ENCODE measurements around the gene SPANXN3.
"Not testable (repeated sequence)": the region's sequence is repeated elsewhere in the genome, so short reads cannot be mapped to it uniquely, and the experiment has no call there.

The SPANXN3 gene, protein sequence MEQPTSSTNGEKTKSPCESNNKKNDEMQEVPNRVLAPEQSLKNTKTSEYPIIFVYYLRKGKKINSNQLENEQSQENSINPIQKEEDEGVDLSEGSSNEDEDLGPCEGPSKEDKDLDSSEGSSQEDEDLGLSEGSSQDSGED

DNA sequence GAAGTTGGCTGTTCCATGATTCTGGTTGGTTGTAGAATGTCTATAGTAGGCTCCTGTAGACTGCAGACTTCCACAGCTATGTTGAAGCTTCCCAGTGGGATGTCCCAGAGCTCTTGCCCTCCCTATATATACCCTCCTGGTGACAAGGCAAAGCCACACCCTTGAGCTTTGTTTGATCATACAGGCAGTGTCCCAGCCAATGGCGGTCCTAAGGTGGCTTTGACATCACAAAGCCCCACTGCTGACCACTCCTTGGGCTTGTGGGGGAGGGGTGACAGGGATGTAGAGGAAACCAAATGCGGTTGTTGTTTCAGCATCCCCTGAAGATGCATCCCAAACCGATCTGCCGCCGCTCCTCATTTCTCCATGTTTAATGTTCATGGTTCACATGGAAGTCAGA lies at the start of gene SPANXN3:
SPANXN3 (minus strand) TSS at position 101 of the 400 bp plus-strand sequence; CDS start at position 17, 84 bp downstream.
- not testable (repeated sequence) for H3K36me3 ChIP-seq (ENCODE audit: insufficient read depth, low read length); H3K9me3 ChIP-seq (ENCODE audit: low read length); H3K4me1 ChIP-seq (ENCODE audit: insufficient read depth, low read length); H3K27me3 ChIP-seq (ENCODE audit: insufficient read depth, low read length); H2AFZ ChIP-seq (ENCODE audit: low read depth, low read length); H3K4me3 ChIP-seq (ENCODE audit: low read length)

DNA sequence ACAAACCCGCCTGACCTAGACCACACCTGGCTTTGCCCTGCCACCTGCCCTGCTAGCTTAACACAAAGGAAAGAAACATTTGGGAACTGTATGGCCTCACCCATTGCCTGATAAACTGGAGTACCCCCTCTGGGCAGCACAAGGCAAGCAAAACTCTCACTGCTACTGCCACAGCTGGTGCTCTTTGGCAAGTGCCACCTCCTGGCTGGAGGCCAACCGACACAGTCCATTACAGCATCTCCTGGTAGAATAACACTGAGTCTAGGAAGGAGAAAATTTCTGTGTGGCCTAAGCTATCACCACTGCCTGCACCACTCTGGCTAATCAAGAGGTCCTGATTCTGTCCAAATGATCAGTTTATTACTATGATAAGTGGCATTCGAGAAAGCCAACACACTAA lies 18.9 kb upstream of the SPANXN3 start:
- Histone ChIP-seq H3K27me3 (ENCODE audit: insufficient read depth, low read length) (no peaks in the 10 kb centered on the region), H2AFZ (ENCODE audit: low read depth, low read length) (no peak overlapping the region), H3K36me3 (ENCODE audit: insufficient read depth, low read length) (no peaks in the 10 kb centered on the region)

DNA sequence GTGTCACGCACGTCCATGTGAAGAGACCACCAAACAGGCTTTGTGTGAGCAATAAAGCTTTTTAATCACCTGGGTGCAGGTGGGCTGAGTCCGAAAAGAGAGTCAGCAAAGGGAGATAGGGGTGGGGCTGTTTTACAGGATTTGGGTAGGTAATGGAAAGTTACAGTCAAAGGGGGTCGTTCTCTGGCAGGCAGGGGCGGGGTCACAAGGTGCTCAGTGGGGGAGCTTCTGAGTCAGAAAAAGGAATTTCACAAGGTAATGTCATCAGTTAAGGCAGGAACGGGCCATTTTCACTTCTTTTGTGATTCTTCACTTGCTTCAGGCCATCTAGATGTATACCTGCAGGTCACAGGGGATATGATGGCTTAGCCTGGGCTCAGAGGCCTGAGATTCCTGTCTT lies 15.1 kb downstream of the SPANXN3 start:
- H3K4me3 ChIP-seq (ENCODE audit: low read length); H2AFZ ChIP-seq (ENCODE audit: low read depth, low read length); H3K27me3 ChIP-seq (ENCODE audit: insufficient read depth, low read length); H3K9me3 ChIP-seq (ENCODE audit: low read length); H3K4me1 ChIP-seq (ENCODE audit: insufficient read depth, low read length); H3K36me3 ChIP-seq (ENCODE audit: insufficient read depth, low read length): not testable (repeated sequence)

More for the DNA sequence above, 18.9 kb upstream of the SPANXN3 start:
- Histone ChIP-seq H3K4me3 (ENCODE audit: low read length) (no peak overlapping the region), H3K9me3 (ENCODE audit: low read length) (no peaks in the 10 kb centered on the region), H3K4me1 (ENCODE audit: insufficient read depth, low read length) (no peaks in the 10 kb centered on the region)

DNA sequence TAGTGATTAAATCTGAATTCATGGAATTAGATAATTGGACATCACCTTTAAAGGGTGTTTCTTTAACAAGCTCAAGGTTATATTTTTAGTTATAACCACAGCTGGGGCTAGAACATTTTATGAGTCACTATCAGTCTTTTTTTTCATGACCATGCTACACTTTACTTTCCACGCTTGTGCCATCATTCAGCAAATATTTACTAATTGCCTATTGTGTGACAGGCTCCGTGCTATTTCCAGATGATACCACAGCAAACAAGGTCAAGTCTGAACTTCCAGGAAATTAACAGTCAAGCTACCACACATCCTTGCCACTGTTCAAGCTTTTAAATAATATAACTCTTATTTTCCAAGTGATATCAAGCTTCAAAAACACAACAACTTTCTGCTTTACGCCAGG lies 16.5 kb downstream of the SPANXN3 start:
- no peaks in the 10 kb centered on the region for H3K27me3 ChIP-seq (ENCODE audit: insufficient read depth, low read length)
- H3K36me3 ChIP-seq (ENCODE audit: insufficient read depth, low read length): no peaks in the 10 kb centered on the region
- no peak overlapping the region for H3K4me3 ChIP-seq (ENCODE audit: low read length)
- H2AFZ ChIP-seq (ENCODE audit: low read depth, low read length): no peak overlapping the region
- H3K4me1 ChIP-seq (ENCODE audit: insufficient read depth, low read length): no peaks in the 10 kb centered on the region
- no peaks in the 10 kb centered on the region for H3K9me3 ChIP-seq (ENCODE audit: low read length)

DNA sequence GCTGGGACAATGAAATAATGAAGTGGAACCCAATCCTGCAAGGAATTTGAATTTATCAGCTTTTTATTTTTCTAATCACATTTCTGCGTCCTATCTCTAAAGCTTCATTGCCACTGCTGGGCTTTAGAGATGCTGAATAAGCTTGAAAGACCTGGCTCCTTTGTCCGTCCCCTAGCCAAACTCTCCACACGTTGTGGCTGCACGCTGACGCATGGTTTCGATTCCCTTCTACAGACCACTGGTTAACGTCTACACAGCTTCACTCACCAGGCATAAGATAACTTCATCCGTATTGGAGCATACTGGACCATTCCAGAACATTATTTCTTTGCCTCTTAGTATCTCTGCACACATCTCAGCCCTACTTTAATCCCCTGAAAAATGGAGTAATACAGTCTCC lies 31.2 kb downstream of the SPANXN3 start:
- H3K36me3 ChIP-seq (ENCODE audit: insufficient read depth, low read length): no peaks in the 10 kb centered on the region
- H3K9me3 ChIP-seq (ENCODE audit: low read length): no peaks in the 10 kb centered on the region
- no peak overlapping the region for H2AFZ ChIP-seq (ENCODE audit: low read depth, low read length)
- H3K27me3 ChIP-seq (ENCODE audit: insufficient read depth, low read length): no peaks in the 10 kb centered on the region
- H3K4me1 ChIP-seq (ENCODE audit: insufficient read depth, low read length): no peaks in the 10 kb centered on the region
- H3K4me3 ChIP-seq (ENCODE audit: low read length): no peak overlapping the region

DNA sequence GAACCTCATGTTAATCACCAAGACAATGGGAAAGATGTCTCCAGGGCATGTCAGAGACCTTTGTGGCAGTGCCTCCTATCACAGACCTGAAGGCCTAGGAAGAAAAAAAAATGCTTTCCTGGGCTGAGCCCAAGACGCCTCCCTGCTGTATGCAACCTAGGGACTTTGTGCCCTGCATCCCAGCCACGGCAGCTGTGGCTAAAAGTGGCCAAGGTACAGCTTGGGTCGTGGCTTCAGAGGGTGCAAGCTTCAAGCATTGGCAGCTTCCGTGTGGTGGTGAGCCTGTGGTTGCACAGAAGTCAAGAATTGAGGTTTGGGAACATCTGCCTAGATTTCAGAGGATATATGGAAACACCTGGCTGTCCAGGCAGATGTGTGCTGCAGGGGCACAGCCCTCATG lies 40.5 kb downstream of the SPANXN3 start:
- Histone ChIP-seq H3K4me3 (ENCODE audit: low read length) (no peak overlapping the region), H3K4me1 (ENCODE audit: insufficient read depth, low read length) (no peaks in the 10 kb centered on the region), H2AFZ (ENCODE audit: low read depth, low read length) (no peak overlapping the region), H3K9me3 (ENCODE audit: low read length) (no peaks in the 10 kb centered on the region), H3K27me3 (ENCODE audit: insufficient read depth, low read length) (no peaks in the 10 kb centered on the region), H3K36me3 (ENCODE audit: insufficient read depth, low read length) (no peaks in the 10 kb centered on the region)

DNA sequence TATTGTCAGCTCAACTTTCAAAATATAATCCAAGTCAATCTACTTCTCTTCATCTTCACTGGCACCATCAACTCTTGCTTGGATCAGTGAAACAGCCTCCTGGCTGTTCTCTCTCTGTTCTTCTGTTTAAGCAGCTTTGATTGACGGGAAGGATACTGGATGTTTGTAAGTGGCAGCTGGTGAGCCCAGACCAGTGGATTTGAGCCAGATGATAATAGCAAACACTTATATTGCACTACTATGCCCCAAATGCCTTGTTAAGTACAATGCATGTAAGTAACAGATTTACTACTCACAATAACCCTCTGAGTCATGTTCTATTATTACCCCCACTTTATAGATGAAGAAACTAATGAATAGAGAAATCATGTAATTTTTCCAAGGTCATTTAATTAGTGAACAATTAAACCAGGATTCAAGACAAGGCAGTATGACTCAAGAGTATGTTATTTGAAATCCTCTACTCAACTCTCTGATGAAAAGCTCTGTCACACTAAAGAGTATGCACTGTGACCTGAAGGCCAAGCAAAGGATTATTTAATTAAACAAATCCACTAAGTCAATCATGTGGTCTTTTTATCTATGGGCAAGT lies 44.8 kb downstream of the SPANXN3 start:
- Histone ChIP-seq H3K9me3 (ENCODE audit: low read length) (no peaks in the 10 kb centered on the region), H3K4me1 (ENCODE audit: insufficient read depth, low read length) (no peaks in the 10 kb centered on the region), H2AFZ (ENCODE audit: low read depth, low read length) (no peak overlapping the region), H3K36me3 (ENCODE audit: insufficient read depth, low read length) (no peaks in the 10 kb centered on the region), H3K4me3 (ENCODE audit: low read length) (no peak overlapping the region), H3K27me3 (ENCODE audit: insufficient read depth, low read length) (no peaks in the 10 kb centered on the region)

DNA sequence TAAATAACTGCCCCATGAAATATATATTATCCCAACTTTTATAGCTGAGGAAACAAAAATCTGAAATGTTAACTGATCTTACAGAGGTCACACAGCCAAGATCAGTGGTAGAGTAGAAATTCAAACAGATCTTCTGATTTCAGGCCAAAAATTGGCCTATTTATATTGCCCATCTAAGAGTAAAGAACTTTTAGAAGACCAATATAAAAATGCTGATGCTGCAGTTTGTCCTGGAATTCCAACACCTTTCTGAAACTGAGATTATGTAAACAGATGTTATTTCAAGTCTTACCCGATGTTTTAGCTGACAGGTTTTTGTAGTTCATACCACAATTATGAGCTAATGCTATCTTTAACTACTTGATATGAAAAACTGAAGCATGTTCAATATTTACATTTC lies 51.1 kb downstream of the SPANXN3 start:
- Histone ChIP-seq H3K4me1 (ENCODE audit: insufficient read depth, low read length) (no peaks in the 10 kb centered on the region), H3K27me3 (ENCODE audit: insufficient read depth, low read length) (no peaks in the 10 kb centered on the region), H2AFZ (ENCODE audit: low read depth, low read length) (no peak overlapping the region), H3K4me3 (ENCODE audit: low read length) (no peak overlapping the region), H3K9me3 (ENCODE audit: low read length) (no peaks in the 10 kb centered on the region), H3K36me3 (ENCODE audit: insufficient read depth, low read length) (no peaks in the 10 kb centered on the region)

DNA sequence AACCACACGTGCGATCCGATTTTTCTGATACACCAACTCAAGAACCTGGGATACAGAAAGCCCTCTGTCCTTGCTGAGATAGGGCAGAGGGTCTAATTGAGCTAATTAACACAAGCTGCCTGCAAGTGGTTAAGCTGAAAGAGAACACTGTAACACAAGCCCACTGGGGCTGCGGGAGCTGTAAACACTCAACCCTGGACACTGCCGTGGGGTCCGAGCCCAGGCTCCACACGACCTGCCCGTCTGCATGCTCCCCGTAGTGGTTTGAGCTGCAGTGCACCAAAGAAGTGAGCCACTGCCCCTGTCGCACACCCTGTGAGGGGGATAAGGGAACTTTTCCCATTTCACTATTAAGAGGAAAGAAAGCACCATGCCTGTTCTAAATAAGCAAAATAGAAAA lies 54.6 kb downstream of the SPANXN3 start:
- H3K4me1 ChIP-seq (ENCODE audit: insufficient read depth, low read length): no peaks in the 10 kb centered on the region
- H2AFZ ChIP-seq (ENCODE audit: low read depth, low read length): no peak overlapping the region
- no peak overlapping the region for H3K4me3 ChIP-seq (ENCODE audit: low read length)
- no peaks in the 10 kb centered on the region for H3K27me3 ChIP-seq (ENCODE audit: insufficient read depth, low read length)
- no peaks in the 10 kb centered on the region for H3K36me3 ChIP-seq (ENCODE audit: insufficient read depth, low read length)
- no peaks in the 10 kb centered on the region for H3K9me3 ChIP-seq (ENCODE audit: low read length)

DNA sequence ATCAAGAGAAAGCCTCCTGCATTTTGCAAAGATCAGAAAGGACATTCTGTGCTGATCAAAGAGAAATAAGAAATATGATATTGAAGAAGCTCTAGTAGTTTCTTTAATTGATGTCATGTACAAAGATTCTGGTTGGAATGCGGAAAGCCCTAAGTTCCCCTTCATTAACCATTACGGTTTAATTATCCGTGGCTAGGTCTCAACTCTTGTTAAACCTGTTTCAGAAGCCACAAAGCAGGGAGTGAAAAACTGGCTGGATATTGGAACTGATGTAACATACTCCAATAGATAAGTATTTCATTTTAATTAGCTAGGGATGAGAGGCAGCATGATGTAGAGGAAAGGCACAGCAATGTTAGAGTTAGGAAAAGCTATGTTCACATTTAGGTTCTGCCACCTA lies 55.7 kb downstream of the SPANXN3 start:
- H3K4me1 ChIP-seq (ENCODE audit: insufficient read depth, low read length): no peaks in the 10 kb centered on the region
- H3K27me3 ChIP-seq (ENCODE audit: insufficient read depth, low read length): no peaks in the 10 kb centered on the region
- no peaks in the 10 kb centered on the region for H3K36me3 ChIP-seq (ENCODE audit: insufficient read depth, low read length)
- H2AFZ ChIP-seq (ENCODE audit: low read depth, low read length): no peak overlapping the region
- H3K9me3 ChIP-seq (ENCODE audit: low read length): no peaks in the 10 kb centered on the region
- H3K4me3 ChIP-seq (ENCODE audit: low read length): no peak overlapping the region
